ENCODE measurements around the gene NR2F1-AS1.
"Not testable (repeated sequence)": the region's sequence is repeated elsewhere in the genome, so short reads cannot be mapped to it uniquely, and the experiment has no call there.

NR2F1-AS1 gene

GRCh38 chr5:93497096-93497495 lies 83.9 kb downstream of the NR2F1-AS1 start:
- H3K27ac ChIP-seq (ENCODE audit: low read depth, low read length, severe bottlenecking) = peak overlapping the region; percentile 3
- H3K36me3 ChIP-seq (ENCODE audit: control insufficient read depth, insufficient read depth, low read length) = no peaks in the 10 kb centered on the region
- WGBS, 2 experiments (ENCODE audit: insufficient coverage in 2 of 2) = no CpG with 5 or more reads among the region's 4 CpGs
- H3K9me3 ChIP-seq (ENCODE audit: control insufficient read depth, low read length) = no peaks in the 10 kb centered on the region
- no peak overlapping the region for H3K4me3 ChIP-seq (ENCODE audit: extremely low read depth, insufficient read depth, low read length, poor library complexity, severe bottlenecking)
- peaks cover 4% of the 10 kb centered on the region for H3K4me1 ChIP-seq (ENCODE audit: control insufficient read depth, insufficient read depth, low read length, poor library complexity, severe bottlenecking)

- Histone ChIP-seq H3K36me3 (ENCODE audit: control insufficient read depth, insufficient read depth, low read length) (no peaks in the 10 kb centered on the region), H3K4me1 (ENCODE audit: control insufficient read depth, insufficient read depth, low read length, poor library complexity, severe bottlenecking) (no peaks in the 10 kb centered on the region), H3K27ac (ENCODE audit: low read depth, low read length, severe bottlenecking) (no peak overlapping the region), H3K4me3 (ENCODE audit: extremely low read depth, insufficient read depth, low read length, poor library complexity, severe bottlenecking) (no peak overlapping the region), H3K9me3 (ENCODE audit: control insufficient read depth, low read length) (peaks cover 5% of the 10 kb centered on the region)
Measured at GRCh38 chr5:93479982-93480509, 101.0 kb downstream of the NR2F1-AS1 start.

- Histone ChIP-seq H3K4me1 (ENCODE audit: control insufficient read depth, insufficient read depth, low read length, poor library complexity, severe bottlenecking) (no peaks in the 10 kb centered on the region), H3K9me3 (ENCODE audit: control insufficient read depth, low read length) (peaks cover 5% of the 10 kb centered on the region), H3K27ac (ENCODE audit: low read depth, low read length, severe bottlenecking) (no peak overlapping the region)
Measured at GRCh38 chr5:93477816-93478215, 103.2 kb downstream of the NR2F1-AS1 start.

GRCh38 chr5:93476251-93476742 lies 104.7 kb downstream of the NR2F1-AS1 start:
- Histone ChIP-seq H3K36me3 (ENCODE audit: control insufficient read depth, insufficient read depth, low read length) (no peaks in the 10 kb centered on the region), H3K4me3 (ENCODE audit: extremely low read depth, insufficient read depth, low read length, poor library complexity, severe bottlenecking) (no peak overlapping the region), H3K27ac (ENCODE audit: low read depth, low read length, severe bottlenecking) (no peak overlapping the region), H3K9me3 (ENCODE audit: control insufficient read depth, low read length) (peaks cover 5% of the 10 kb centered on the region), H3K4me1 (ENCODE audit: control insufficient read depth, insufficient read depth, low read length, poor library complexity, severe bottlenecking) (no peaks in the 10 kb centered on the region)
- WGBS, 2 experiments (ENCODE audit: insufficient coverage in 2 of 2) = no CpG with 5 or more reads among the region's 2 CpGs

More at GRCh38 chr5:93477816-93478215, 103.2 kb downstream of the NR2F1-AS1 start:
- Histone ChIP-seq H3K36me3 (ENCODE audit: control insufficient read depth, insufficient read depth, low read length) (no peaks in the 10 kb centered on the region), H3K4me3 (ENCODE audit: extremely low read depth, insufficient read depth, low read length, poor library complexity, severe bottlenecking) (no peak overlapping the region)

- Histone ChIP-seq H3K36me3 (ENCODE audit: control insufficient read depth, insufficient read depth, low read length) (no peaks in the 10 kb centered on the region), H3K4me1 (ENCODE audit: control insufficient read depth, insufficient read depth, low read length, poor library complexity, severe bottlenecking) (no peaks in the 10 kb centered on the region), H3K4me3 (ENCODE audit: extremely low read depth, insufficient read depth, low read length, poor library complexity, severe bottlenecking) (no peak overlapping the region), H3K9me3 (ENCODE audit: control insufficient read depth, low read length) (peaks cover 19% of the 10 kb centered on the region), H3K27ac (ENCODE audit: low read depth, low read length, severe bottlenecking) (no peak overlapping the region)
- WGBS, 2 experiments (ENCODE audit: insufficient coverage in 2 of 2) = 86 to 100% methylated on average over 1 of the region's 1 CpG
Measured at GRCh38 chr5:93462916-93463315, 118.1 kb downstream of the NR2F1-AS1 start.

GRCh38 chr5:93461756-93462155 lies 119.3 kb downstream of the NR2F1-AS1 start:
- no peaks in the 10 kb centered on the region for H3K4me1 ChIP-seq (ENCODE audit: control insufficient read depth, insufficient read depth, low read length, poor library complexity, severe bottlenecking)
- H3K9me3 ChIP-seq (ENCODE audit: control insufficient read depth, low read length) = peaks cover 19% of the 10 kb centered on the region
- H3K36me3 ChIP-seq (ENCODE audit: control insufficient read depth, insufficient read depth, low read length) = no peaks in the 10 kb centered on the region
- WGBS, 2 experiments (ENCODE audit: insufficient coverage in 2 of 2) = no CpG with 5 or more reads among the region's 1 CpG
- no peak overlapping the region for H3K27ac ChIP-seq (ENCODE audit: low read depth, low read length, severe bottlenecking)
- H3K4me3 ChIP-seq (ENCODE audit: extremely low read depth, insufficient read depth, low read length, poor library complexity, severe bottlenecking) = no peak overlapping the region

- Histone ChIP-seq H3K4me3 (ENCODE audit: extremely low read depth, insufficient read depth, low read length, poor library complexity, severe bottlenecking) (no peak overlapping the region), H3K4me1 (ENCODE audit: control insufficient read depth, insufficient read depth, low read length, poor library complexity, severe bottlenecking) (no peaks in the 10 kb centered on the region), H3K9me3 (ENCODE audit: control insufficient read depth, low read length) (peaks cover 19% of the 10 kb centered on the region), H3K36me3 (ENCODE audit: control insufficient read depth, insufficient read depth, low read length) (no peaks in the 10 kb centered on the region), H3K27ac (ENCODE audit: low read depth, low read length, severe bottlenecking) (no peak overlapping the region)
- 100% methylated on average over 2 of the region's 2 CpGs; no CpG with 5 or more reads in 1 of the 2 experiments for WGBS, 2 experiments (ENCODE audit: insufficient coverage in 2 of 2)
Measured at GRCh38 chr5:93460286-93460685, 120.7 kb downstream of the NR2F1-AS1 start.

- not testable (repeated sequence) for H3K27ac ChIP-seq (ENCODE audit: low read depth, low read length, severe bottlenecking); H3K4me1 ChIP-seq (ENCODE audit: control insufficient read depth, insufficient read depth, low read length, poor library complexity, severe bottlenecking); H3K9me3 ChIP-seq (ENCODE audit: control insufficient read depth, low read length); H3K4me3 ChIP-seq (ENCODE audit: extremely low read depth, insufficient read depth, low read length, poor library complexity, severe bottlenecking); H3K36me3 ChIP-seq (ENCODE audit: control insufficient read depth, insufficient read depth, low read length)
- 71 to 97% methylated on average over 3 to 4 of the region's 8 CpGs for WGBS, 2 experiments (ENCODE audit: insufficient coverage in 2 of 2)
Measured at GRCh38 chr5:93456796-93457195, 124.2 kb downstream of the NR2F1-AS1 start.

- WGBS, 2 experiments (ENCODE audit: insufficient coverage in 2 of 2) = no CpG with 5 or more reads among the region's 1 CpG
- Histone ChIP-seq H3K4me1 (ENCODE audit: control insufficient read depth, insufficient read depth, low read length, poor library complexity, severe bottlenecking) (no peaks in the 10 kb centered on the region), H3K27ac (ENCODE audit: low read depth, low read length, severe bottlenecking) (no peak overlapping the region), H3K36me3 (ENCODE audit: control insufficient read depth, insufficient read depth, low read length) (no peaks in the 10 kb centered on the region), H3K4me3 (ENCODE audit: extremely low read depth, insufficient read depth, low read length, poor library complexity, severe bottlenecking) (no peak overlapping the region), H3K9me3 (ENCODE audit: control insufficient read depth, low read length) (no peaks in the 10 kb centered on the region)
Measured at GRCh38 chr5:93454896-93455295, 126.1 kb downstream of the NR2F1-AS1 start.

GRCh38 chr5:93452255-93452654 lies 128.8 kb downstream of the NR2F1-AS1 start:
- Histone ChIP-seq H3K27ac (ENCODE audit: low read depth, low read length, severe bottlenecking) (peak overlapping the region; percentile 45), H3K4me3 (ENCODE audit: extremely low read depth, insufficient read depth, low read length, poor library complexity, severe bottlenecking) (no peak overlapping the region), H3K4me1 (ENCODE audit: control insufficient read depth, insufficient read depth, low read length, poor library complexity, severe bottlenecking) (no peaks in the 10 kb centered on the region), H3K9me3 (ENCODE audit: control insufficient read depth, low read length) (no peaks in the 10 kb centered on the region), H3K36me3 (ENCODE audit: control insufficient read depth, insufficient read depth, low read length) (no peaks in the 10 kb centered on the region)

GRCh38 chr5:93438124-93438523 lies 142.9 kb downstream of the NR2F1-AS1 start:
- Histone ChIP-seq H3K36me3 (ENCODE audit: control insufficient read depth, insufficient read depth, low read length) (no peaks in the 10 kb centered on the region), H3K27ac (ENCODE audit: low read depth, low read length, severe bottlenecking) (no peak overlapping the region), H3K9me3 (ENCODE audit: control insufficient read depth, low read length) (peaks cover 10% of the 10 kb centered on the region), H3K4me3 (ENCODE audit: extremely low read depth, insufficient read depth, low read length, poor library complexity, severe bottlenecking) (no peak overlapping the region), H3K4me1 (ENCODE audit: control insufficient read depth, insufficient read depth, low read length, poor library complexity, severe bottlenecking) (no peaks in the 10 kb centered on the region)
- 89 to 95% methylated on average over 2 of the region's 2 CpGs for WGBS, 2 experiments (ENCODE audit: insufficient coverage in 2 of 2)

All from mesodermal cell (in vitro differentiated cells).